ENCODE measurements around the gene BMPR1A.

The BMPR1A gene

DNA sequence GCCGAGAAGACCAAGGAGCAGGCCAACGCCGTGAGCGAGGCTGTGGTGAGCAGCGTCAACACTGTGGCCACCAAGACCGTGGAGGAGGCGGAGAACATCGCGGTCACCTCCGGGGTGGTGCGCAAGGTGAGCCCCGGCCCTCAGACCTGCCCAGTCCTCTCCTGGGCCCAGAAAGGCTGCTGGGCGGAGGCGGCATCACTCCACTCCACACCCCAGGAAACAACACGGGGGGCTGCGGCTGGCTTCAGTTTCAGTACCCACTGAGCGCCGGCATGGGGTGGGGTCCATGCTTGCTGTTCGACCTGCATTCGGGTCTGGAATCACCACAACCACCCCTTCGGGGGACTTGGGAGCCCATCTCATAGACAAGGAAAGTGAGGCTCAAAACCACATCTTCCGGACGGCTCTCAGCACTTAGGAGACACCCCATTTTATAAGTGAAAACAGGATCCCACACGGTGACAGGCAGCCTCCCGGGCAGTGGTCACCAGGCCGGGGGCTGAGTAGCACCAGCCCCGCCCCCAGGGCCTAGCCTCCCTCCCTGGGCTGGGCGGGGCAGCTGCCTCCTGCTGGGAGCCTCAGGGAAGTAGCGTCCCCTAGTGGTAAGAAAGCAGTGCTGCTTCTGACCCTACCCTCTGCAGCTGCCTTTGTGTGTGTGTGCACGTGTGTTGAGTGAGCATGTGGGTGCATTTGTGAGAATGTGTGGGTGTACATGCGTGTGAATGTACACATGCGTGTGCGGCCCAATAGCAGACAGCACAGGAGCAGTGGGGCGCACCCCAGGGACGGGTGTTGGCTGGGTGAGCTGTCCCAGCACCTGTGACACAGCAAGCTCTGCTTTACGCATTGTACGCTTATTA is 203.8 kb downstream of the BMPR1A start:
- DNase-seq (ENCODE audit: insufficient read length, low spot score) (peak; percentile 70), FAIRE-seq (peak; percentile 20)
- no peak for TF ChIP-seq POLR2A (IDR thresholded peaks at IDR 0.05; ENCODE audit: low read depth, low read length)

DNA sequence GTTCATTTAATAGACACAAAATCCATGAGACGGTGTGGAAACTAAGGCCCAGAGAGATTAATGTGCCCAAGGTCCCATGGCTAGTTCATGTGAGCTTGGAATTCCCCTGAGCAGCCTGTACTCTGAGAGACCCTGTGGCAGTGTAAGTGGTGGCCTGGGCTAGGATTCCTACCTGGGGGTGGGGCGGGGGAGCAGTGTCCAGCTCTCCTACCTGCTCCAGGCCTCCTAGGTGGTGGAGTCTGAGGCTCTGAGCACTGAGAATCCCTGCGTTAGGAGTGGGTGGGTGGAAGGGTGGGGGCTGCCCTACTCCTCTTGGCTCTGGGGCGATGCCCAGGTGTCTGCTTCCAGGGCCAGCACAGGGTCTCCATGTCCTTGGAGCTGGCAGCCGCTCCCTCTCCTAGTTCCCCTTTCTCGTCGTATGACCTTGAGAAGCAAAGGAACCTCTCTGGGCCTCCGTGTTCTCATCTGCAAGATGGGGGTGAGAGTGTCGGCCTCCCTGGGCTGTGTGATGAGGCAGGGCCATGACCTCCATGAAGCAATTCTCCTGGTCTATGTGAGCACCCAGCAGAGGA is 204.5 kb downstream of the BMPR1A start:
- no peak for FAIRE-seq
- no peak for TF ChIP-seq POLR2A (IDR thresholded peaks at IDR 0.05; ENCODE audit: low read depth, low read length)
- DNase-seq (ENCODE audit: insufficient read length, low spot score): no peak

DNA sequence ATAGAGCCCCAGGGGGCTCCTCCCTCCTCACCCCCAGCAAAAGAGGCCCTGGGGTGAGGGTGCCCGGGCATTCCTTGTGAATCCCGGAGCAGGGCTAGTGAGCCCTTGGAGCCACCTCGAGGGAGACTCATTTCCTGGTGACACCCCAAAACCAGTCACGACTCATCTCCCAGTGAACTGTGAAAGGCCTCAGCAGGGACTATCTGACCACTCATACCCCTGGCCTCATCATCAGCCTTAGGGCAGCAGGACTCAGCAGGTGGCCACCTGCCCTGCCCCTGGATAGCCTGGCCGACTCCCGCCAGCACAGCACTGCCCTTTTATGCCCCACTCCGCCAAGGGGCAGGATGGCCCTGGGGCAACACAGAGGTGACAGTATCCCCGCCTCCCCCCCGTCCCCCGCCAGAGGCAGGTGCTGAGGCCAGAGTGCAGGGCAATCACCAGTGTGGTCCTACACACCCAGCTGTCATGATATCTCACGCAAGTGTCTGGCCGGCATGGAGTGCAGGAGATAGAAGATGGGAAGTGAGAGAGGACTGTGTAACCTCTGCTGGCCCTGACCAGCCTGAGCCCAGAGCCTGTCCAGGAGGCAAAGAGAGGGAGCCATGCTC is 205.2 kb downstream of the BMPR1A start:
- no peak for FAIRE-seq
- no peak for TF ChIP-seq POLR2A (IDR thresholded peaks at IDR 0.05; ENCODE audit: low read depth, low read length)
- peak; percentile 87 for DNase-seq (ENCODE audit: insufficient read length, low spot score)

DNA sequence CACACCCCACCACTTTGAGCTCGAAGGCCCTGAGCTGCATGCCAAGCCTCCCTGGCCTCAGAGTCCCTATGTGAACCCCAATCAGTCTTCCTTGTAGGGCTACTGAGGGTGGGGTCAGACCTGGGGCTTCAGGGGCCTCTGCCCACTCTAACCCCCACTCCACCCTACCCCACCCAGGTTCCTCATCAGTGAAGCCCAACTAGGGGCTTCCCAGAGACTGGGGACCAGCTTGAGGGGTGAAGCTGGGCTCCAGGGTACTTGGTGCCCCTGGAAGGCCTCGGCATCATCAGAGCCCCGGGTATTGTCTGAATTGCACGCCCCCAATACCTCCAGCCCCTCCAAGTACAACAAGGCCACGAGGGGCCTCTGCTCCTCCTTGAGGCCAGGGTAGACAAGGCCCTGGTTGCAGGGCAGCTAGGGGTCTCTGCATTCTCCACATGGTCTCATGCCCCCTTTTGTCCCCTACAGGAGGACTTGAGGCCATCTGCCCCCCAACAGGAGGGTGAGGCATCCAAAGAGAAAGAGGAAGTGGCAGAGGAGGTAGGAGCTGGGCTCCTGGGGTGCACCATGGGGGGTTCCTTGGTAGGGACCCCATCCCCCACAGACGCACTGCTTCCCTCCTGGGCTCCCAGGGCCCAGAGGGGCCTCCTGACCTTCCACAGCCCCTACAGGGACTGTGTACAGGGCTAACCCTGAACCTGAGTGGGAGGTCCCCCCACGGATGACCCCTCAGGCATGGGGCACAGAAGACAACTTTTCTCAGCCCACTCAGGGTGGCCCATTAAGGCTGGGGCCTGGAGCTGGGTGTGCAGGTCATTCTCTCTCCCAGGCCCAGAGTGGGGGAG is 205.9 kb downstream of the BMPR1A start:
- TF ChIP-seq POLR2A (IDR thresholded peaks at IDR 0.05; ENCODE audit: low read depth, low read length): no peak
- DNase-seq (ENCODE audit: insufficient read length, low spot score): no peak
- FAIRE-seq: no peak

DNA sequence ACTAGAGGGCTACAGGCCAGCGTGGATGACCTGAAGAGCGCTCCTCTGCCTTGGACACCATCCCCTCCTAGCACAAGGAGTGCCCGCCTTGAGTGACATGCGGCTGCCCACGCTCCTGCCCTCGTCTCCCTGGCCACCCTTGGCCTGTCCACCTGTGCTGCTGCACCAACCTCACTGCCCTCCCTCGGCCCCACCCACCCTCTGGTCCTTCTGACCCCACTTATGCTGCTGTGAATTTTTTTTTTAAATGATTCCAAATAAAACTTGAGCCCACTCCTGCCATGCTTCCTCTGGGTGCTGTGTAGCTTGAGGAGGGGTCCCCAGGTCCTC is 206.5 kb downstream of the BMPR1A start:
- no peak for TF ChIP-seq POLR2A (IDR thresholded peaks at IDR 0.05; ENCODE audit: low read depth, low read length)
- FAIRE-seq (no peak), DNase-seq (ENCODE audit: insufficient read length, low spot score) (no peak)

DNA sequence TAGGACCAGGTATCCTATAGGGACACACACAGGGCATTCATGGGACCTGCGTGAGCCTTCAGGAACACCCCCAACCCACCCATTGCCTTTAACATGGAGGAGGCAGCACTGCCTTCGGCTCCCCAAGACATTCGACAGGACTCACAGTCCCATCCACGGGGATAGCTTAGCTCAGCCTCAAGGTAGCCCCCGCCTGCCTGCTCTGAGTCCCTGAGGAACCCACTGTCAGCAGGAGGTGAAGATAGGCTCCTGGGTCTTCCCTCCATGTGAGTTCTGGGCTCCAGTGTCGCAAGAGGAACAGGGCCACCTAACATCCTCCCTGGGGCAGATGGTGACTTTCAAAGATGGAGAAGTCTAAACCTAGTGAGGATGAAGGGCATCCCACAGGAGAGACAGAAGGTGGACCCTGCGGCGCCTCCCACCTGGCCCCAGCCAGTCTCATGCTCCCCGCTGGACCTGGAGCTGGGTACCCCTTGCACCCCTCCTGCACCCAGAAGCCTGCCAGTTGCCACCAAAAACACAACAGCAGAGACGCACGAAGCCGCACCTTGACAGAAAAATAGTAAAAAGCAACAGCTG is 207.0 kb downstream of the BMPR1A start:
- FAIRE-seq (no peak), DNase-seq (ENCODE audit: insufficient read length, low spot score) (no peak)
- no peak for TF ChIP-seq POLR2A (IDR thresholded peaks at IDR 0.05; ENCODE audit: low read depth, low read length)

DNA sequence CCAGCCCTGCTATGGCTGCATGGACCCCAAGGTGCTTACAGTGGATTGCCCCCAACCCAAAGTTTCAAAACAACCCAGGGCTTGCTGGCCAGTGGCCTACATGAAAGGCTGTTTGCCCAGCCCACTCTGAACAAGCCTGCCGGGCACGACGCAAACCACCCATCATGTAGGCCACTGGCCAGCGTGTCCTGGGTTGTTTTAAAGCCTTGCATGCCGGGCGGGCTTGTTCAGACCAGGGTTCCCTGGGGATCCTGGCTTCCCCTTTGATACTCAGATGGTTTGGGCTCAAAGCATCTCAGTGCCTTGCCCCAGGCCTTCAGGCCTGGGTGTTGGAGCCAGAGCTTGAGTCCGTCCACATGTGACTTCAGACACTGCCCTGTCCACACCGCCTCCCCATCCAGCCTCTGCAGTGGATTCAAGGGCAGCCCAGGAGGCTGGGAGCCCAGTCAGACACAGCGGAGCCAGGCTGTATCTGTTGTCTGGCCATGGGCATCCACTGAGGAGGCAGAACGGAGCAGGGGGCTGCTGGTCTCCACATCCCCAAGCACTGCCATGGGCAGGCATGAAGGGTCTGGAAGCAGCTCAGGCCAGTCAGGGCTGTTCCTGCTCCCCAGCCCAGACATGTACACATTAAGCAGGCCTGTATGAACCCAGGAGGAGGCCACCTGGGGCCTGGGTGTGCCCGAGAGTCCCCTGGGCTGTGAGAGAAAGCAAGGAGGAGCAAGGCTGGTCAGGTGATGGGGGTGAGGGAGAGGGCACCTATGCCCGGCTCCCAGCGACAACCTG is 207.8 kb downstream of the BMPR1A start:
- DNase-seq (ENCODE audit: insufficient read length, low spot score) (no peak), FAIRE-seq (no peak)
- TF ChIP-seq POLR2A (IDR thresholded peaks at IDR 0.05; ENCODE audit: low read depth, low read length): no peak

DNA sequence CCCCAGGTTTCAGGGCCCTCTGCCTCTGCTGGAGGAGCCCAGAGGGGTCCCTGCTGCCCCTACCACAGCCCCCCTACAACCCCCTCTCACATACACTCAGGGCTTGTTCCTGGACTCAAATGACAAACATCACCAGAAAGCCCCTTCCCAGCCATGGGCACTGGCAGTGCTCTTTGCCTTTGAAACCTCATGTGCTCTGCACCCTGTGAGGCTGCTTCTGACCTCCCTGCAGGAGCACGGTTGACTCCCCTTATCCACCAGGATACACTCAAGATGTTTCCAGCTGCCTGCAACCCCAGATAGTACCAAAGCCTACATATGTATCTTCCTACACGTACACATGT is 208.4 kb downstream of the BMPR1A start:
- FAIRE-seq (no peak), DNase-seq (ENCODE audit: insufficient read length, low spot score) (no peak)
- no peak for TF ChIP-seq POLR2A (IDR thresholded peaks at IDR 0.05; ENCODE audit: low read depth, low read length)

DNA sequence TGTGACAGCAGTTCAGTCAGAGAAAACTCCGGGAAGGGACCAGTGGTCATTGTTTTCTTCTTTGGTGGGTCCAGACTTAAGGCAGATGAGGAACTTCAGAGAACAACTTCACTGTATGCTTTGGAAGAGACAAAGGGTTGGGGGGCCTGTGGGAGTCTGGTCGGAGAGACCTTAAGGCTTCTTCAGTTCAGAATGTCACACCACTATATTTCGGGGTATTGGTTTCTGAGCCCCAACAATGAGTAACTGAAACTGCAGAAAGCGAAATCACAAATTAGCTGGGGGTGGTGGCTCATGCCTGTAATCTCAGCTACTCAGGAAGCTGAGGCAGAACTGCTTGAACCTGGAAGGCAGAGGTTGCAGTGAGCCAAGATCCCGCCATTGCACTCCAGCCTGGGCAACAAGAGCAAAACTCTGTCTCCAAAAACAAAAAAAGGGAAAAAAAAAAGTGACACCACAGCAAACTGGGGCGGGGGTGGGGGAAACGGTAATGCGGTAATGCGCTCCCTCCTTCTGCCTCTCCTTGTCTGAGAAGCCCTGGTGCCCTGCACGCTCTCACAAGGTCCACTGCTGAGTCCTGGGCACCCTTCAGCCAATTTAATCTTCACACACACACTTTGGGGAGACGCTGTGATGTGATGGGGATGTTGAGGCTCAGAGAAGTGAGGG is 209.7 kb downstream of the BMPR1A start:
- DNase-seq (ENCODE audit: insufficient read length, low spot score) (no peak), FAIRE-seq (no peak)
- TF ChIP-seq POLR2A (IDR thresholded peaks at IDR 0.05; ENCODE audit: low read depth, low read length): no peak

DNA sequence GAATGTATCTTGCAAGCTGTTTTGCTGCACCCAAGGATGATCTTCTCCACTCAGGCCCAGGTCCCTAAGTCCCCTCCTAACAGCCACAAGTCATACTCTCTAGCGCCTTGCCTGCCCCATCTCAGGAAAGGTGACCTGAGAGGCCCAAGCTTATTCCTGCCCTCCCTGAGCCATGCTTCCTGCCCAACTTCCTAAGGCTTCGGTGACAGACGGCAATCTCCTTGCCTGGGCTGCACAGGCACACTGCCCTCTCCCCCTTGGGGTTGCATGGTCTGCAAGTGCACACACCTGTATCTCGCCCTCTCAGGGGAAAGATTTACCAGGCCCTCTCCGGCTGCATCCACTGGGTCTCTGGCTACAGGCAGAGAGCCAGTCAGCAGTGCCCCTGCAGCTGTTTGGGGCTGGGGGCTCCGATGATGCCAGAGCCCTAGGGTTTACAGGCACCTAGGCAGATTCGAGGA is 211.1 kb downstream of the BMPR1A start:
- TF ChIP-seq POLR2A (IDR thresholded peaks at IDR 0.05; ENCODE audit: low read depth, low read length): no peak
- FAIRE-seq (no peak), DNase-seq (ENCODE audit: insufficient read length, low spot score) (no peak)

DNA sequence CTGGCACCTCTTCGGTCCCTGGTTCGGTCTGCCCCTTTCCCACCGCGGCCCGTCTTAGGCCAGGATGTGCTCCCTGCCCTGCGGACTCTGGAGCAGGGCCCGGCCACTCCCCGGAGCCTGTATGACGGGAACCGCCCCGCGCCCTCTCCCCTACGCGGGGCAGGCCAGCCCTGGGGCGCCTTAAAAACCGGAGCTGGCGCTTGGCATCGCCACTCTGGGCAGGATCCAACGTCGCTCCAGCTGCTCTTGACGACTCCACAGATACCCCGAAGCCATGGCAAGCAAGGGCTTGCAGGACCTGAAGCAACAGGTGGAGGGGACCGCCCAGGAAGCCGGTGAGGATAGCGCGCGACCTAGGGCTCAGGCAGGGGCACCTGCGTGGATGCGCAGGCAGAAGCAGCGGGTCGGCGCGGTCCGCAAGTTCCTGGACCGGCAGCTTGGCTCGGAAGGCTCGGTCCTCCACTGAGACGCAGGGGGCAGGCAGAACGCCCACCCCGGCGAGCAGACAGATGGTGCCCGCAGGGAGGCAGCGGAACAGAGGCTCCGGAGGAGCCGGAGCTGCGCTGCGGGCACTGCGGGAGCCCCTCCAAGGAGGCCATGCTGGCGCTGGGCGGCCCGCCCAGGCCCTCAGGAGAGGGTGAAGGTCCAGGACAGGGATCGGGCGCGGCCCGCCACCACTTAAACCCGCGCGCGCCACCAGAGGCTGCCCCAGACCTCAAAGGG is 212.0 kb downstream of the BMPR1A start, which contains the start of gene ADIRF:
TSS of gene ADIRF (plus strand) at position 212 of the 723 bp plus-strand sequence. CDS start at position 275, 63 bp downstream.
- DNase-seq (ENCODE audit: insufficient read length, low spot score) (no peak), FAIRE-seq (no peak)
- TF ChIP-seq POLR2A (IDR thresholded peaks at IDR 0.05; ENCODE audit: low read depth, low read length): no peak

DNA sequence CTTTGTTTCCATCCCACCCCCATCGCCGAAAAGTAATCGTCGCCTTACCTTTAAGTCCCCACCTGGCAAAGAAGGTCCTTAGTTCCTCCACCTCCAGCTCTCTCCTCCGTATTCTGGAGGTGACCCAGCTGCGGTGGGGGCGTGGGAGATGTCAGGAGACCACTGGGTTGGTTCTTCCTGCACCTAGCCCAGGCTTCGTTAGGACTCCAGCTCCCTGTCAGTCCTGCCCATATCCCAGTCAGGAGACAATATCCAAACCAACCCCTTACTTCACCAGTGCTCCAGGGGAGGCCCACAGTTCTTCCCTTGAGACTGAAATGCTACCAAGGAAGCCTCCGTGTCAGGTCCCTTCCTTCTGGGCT is 212.6 kb downstream of the BMPR1A start:
- no peak for TF ChIP-seq POLR2A (IDR thresholded peaks at IDR 0.05; ENCODE audit: low read depth, low read length)
- FAIRE-seq (no peak), DNase-seq (ENCODE audit: insufficient read length, low spot score) (no peak)
